GM19455 (cell line): ENCODE data around the gene LRRC4B.

ENCODE experiments used
- ATAC-seq: cut with Tn5 transposase; IDR thresholded peaks from one replicate; pipeline ENCODE4 v1.9.1; 2021; ENCODE audit not compliant: unreplicated experiment

LRRC4B gene

GRCh38 chr19:50554212-50554611 lies 14.0 kb downstream of the LRRC4B start:
- ATAC-seq = no peak

DNA sequence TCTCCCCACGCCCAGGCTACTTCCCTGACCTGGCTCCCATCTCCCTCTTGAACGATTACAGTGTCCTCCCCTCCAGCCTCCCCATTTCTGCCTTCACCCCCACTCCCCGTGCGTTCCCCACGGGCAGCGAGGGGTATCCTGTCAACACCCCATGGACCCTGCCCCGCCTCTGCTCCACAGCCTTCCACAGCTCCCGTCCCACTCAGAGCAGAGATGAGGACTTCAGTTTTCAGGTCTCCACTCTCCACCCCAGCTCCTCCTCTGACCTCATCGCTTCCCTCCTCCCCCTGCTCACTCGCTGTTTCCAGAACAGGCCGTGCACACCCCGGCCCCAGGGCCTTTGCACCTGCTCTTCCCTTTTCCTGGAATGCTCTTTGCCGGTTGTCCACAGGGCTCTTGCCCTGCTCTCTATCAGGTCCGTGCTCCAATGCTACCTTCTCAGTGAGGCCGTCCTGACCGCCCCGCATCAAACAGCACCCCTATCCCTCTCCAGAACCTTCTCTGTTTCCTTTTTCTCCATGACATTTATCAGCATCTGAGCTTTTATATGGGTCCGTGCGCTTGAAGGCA lies 15.0 kb downstream of the LRRC4B start:
- no peak for ATAC-seq

DNA sequence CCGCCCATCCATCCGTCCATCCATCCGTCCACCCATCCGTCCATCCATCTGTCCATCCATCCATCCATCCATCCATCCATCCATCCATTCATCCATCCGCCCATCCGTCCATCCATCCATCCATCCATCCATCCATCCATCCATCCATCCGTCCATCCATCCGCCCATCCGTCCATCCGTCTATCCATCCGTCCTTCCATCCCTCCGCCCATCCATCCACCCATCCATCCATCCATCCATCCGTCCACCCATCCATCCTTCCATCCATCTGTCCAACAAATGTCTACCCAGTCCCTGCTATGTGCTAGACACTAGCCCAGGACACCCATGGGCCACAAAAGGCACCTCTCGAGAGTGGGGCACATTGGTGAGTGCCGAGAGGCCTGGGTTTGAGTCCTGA lies 15.7 kb downstream of the LRRC4B start:
- no peak for ATAC-seq

GRCh38 chr19:50551715-50552187 lies 16.5 kb downstream of the LRRC4B start:
- no peak for ATAC-seq

DNA sequence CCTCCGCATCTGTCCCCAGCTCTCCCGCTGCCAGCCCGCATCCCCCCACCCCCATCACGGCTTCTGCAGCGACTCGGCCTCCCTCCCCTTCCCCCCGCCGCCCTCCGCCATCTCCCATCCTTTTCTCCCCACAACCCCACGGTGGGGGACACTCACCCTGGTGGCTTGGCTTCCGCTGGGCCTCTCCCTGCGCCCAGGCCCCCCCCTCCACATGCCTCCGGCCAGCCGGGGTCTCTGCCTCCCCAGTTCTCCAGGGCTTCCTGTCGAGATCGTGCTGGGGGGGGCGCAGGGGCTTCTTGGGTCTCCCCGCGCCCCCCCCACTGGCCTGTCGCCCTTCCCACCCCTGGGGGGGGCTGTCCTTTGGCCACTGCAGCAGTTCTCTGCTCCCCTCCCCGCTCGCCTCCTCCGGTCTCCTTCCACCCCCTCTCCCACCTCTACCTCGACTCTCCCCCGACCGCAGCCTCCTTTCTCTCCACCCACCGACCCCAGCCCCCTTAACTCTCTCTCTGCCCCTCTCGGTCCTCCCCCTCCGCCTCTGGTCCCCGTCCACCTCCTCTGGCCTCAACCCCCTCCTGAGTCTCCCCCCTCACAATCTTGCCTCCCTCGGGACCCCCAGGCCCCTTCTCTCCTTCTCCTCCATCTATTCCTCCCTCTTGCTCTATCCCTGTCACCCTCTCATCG lies 17.1 kb downstream of the LRRC4B start:
- ATAC-seq = no peak

DNA sequence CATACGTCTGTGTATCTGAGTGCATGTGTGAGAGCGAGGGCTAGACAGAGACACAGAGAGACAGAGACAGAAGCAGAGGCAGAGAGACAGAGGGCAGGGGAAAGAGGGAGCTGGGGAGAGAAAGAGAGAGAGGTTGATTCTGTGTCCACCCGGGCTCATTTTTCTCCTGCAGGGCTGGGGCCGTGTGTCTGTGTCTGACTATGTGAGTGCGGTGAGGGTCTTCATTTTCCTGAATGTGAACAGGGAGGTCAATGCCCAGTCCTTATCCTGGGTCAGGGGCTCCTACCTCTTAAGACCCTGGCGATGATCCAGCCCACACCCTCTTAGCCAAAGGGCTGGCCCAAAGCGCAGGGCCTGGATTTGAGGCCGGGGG lies 17.7 kb downstream of the LRRC4B start:
- no peak for ATAC-seq

GRCh38 chr19:50549927-50550593 lies 18.2 kb downstream of the LRRC4B start:
- no peak for ATAC-seq

GRCh38 chr19:50549059-50549926 lies 18.9 kb downstream of the LRRC4B start:
- no peak for ATAC-seq

GRCh38 chr19:50548191-50549058 lies 19.8 kb downstream of the LRRC4B start:
- ATAC-seq = no peak

DNA sequence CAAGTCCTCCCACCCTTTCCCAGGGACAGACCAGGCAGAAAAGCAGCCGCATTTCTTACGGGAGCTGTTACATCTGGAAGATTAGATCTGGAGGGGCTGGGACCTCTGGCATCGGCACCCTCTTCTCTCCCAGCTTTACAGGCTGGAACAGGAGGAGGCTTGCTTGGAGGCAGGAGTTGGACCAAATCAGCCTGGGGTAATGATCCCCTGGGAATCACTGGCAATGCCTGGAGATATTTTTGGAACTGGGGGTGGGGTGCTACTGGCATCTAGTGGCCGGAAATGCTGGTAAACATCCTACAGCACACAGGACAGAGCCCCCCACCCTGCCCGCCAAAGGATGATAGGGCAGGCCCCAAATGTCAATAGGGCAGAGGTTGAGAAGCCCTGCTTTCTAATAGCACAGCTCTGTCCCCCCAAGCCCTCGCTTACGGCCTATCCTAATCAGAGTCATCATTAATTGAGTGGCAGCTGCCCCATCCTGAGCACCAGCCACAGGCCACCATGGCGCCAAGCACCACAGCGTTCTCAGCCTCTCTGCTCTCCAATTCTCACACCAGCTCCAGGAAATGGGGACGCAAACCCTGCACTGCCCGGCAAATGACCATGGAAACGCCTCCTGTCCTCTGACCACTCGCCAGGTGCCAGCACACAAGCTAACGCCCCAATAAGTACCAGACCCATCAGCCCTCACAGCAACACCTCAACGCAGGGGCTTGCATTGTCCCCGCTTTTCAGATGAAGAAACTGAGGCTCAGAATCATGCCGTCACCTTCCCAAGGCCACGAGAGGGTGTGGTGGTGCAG lies 20.6 kb downstream of the LRRC4B start:
- ATAC-seq = no peak

GRCh38 chr19:50546527-50547221 lies 21.6 kb downstream of the LRRC4B start:
- ATAC-seq = no peak

DNA sequence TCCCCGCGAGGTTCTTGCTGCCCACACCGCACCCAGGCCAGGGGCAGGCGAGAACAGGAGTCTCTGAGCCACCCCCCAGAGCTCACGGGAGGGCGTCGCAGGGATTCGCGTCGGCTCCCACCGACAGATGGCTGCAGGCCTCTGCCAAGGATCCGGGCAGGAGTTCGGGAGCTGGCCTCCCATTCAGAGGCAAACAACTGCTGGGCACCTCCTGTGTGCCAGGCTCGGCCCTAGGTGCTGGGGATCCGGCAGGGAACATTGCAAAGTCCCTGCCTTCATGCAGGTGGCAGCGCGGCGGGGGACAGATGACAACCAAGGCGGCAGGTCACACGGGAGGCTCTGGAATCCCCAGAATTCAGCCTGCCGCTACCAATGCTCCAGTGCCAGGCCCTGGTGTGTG lies 25.3 kb downstream of the LRRC4B start:
- no peak for ATAC-seq

DNA sequence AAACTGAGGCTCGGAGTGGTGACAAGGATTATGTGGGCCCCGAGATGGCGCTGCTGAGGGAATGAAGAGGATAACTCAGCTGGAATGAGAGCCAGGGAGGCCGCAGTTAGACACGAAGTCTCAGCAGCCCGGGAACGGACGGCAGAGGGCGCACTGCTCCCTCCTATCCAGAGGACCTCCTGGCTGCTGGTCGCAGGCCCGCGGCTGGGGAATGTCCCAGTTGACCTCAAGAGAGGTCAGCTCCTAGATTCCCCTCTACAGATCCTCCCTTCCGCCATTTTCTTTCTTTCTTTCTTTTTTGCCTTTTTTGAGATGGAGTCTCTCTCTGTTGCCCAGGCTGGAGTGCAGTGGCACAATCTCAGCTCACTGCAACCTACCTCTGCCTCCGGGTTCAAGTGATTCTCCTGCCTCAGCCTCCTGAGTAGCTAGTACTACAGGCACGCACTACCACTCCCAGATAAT lies 30.4 kb downstream of the LRRC4B start:
- ATAC-seq = no peak

- no peak for ATAC-seq
These were observed 30.9 kb downstream of the LRRC4B start for GRCh38 chr19:50537306-50537685.

- no peak for ATAC-seq
These were observed 31.5 kb downstream of the LRRC4B start for GRCh38 chr19:50536662-50537305.

- no peak for ATAC-seq
These were observed 32.5 kb downstream of the LRRC4B start for GRCh38 chr19:50535672-50536187.

DNA sequence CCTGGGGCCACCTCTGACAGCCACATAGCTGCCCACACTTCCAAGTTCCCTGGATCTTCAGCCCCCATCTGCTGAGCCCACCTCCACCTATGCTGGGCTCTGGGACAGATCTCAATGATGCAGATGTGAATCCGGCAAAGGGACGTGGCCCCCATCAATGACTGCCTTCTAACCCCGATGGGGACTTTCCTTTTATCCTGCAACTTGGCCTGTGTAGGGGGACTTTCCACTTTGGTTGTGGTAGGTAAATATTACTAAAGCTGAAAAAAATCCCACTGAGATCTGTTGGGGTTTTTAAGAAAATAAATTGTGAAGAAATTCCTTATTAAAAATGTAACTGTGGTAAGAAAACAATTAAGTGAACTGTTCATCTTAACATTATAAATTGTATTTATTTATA lies 33.8 kb downstream of the LRRC4B start:
- ATAC-seq = no peak

GRCh38 chr19:50532952-50533351 lies 35.3 kb downstream of the LRRC4B start:
- no peak for ATAC-seq
